GM12878 (cell line): Measurements from ENCODE around the gene GLP1R. TPM values are rescaled to one million over a fixed set of nuclear protein-coding genes. Genes with fewer than 3 reads are reported as not detected.

ENCODE experiments used
- ATAC-seq: fragments of 200-7000 bp; cut with Tn5 transposase; 3 replicates; pipeline ENCODE4 v1.9.1; 2020; ENCODE audit warnings: mild to moderate bottlenecking, moderate library complexity
- BruUV-seq: library from RNA; stranded (reverse); fragments of 400-500 nt; replicated peaks from 2 replicates; lab custom pipeline; 2021; lab: Mats Ljungman, UMichigan
- CTCF ChIA-PET: fragments of 300-600 bp; sonication (Branson Sonifier 250); formaldehyde crosslinking; extraction: SDS; loops from one replicate; lab custom pipeline; 2021; ENCODE audit warnings: inconsistent platforms; lab: Yijun Ruan, JAX
- POLR2A ChIA-PET: fragments of 350-600 bp; formaldehyde crosslinking; extraction: SDS; loops from one replicate; lab custom pipeline; 2021; ENCODE audit warnings: inconsistent platforms; lab: Charles Lee
- RAD21 ChIA-PET: fragments of 300-600 bp; sonication (Branson Sonifier 250); formaldehyde crosslinking; loops from one replicate; lab custom pipeline; 2023; ENCODE audit warnings: antibody characterized with exemption; ENCODE audit not compliant: unreplicated experiment; lab: Charles Lee
- SMC1A ChIA-PET: fragments of 300-600 bp; sonication (Branson Sonifier 250); formaldehyde crosslinking; loops from one replicate; lab custom pipeline; 2023; ENCODE audit not compliant: unreplicated experiment, uncharacterized antibody; lab: Charles Lee
- DNase-seq: peaks from one replicate; pipeline ENCODE4 v3.0.0-alpha.2; 2011; ENCODE audit warnings: low read depth, low spot score
- FAIRE-seq: peaks from 3 replicates; lab custom pipeline; 2011; peaks lifted over from hg19 to GRCh38; lab: Jason Lieb, UNC
- H2AFZ ChIP-seq: 2 replicates; pipeline ENCODE4 v1.6.0; 2011; ENCODE audit warnings: low read depth, low read length, control low read depth; ENCODE audit not compliant: control insufficient read depth
- H3K27ac ChIP-seq: 2 replicates; pipeline ENCODE4 v1.5.1; 2011; ENCODE audit warnings: control low read depth; ENCODE audit not compliant: control insufficient read depth, insufficient read depth
- H3K27me3 ChIP-seq, 2 experiments: replicated peaks in 1 of 2; 2 replicates each; pipeline versions ENCODE4 v1.6.0 to v1.6.1; 2011; ENCODE audit warnings: low read length in 1 of 2; ENCODE audit not compliant: control insufficient read depth in 2 of 2, insufficient read depth in 2 of 2
- H3K36me3 ChIP-seq, 2 experiments: 2 replicates each; pipeline ENCODE4 v1.5.1; 2011; ENCODE audit warnings: low read length in 1 of 2; ENCODE audit not compliant: control insufficient read depth in 2 of 2, insufficient read depth in 2 of 2
- H3K4me1 ChIP-seq: 2 replicates; pipeline ENCODE4 v1.6.1; 2011; ENCODE audit warnings: mild to moderate bottlenecking, low read length, moderate library complexity, mixed read lengths; ENCODE audit not compliant: control insufficient read depth, insufficient read depth
- H3K4me2 ChIP-seq: 2 replicates; pipeline ENCODE4 v1.6.0; 2011; ENCODE audit warnings: control low read depth; ENCODE audit not compliant: control insufficient read depth, insufficient read depth
- H3K4me3 ChIP-seq: fragments of 200-600 bp; sonication (generic); 2 replicates; pipeline ENCODE4 v1.5.1; 2016
- H3K79me2 ChIP-seq: 2 replicates; pipeline ENCODE4 v1.6.0; 2011; ENCODE audit warnings: low read length; ENCODE audit not compliant: control insufficient read depth, insufficient read depth
- H3K9ac ChIP-seq: 2 replicates; pipeline ENCODE4 v1.8.0; 2011; ENCODE audit warnings: low read length, control low read depth, mixed read lengths; ENCODE audit not compliant: control insufficient read depth, insufficient read depth
- H3K9me3 ChIP-seq: replicated peaks from 3 replicates; pipeline ENCODE4 v1.5.1; 2011; ENCODE audit warnings: mild to moderate bottlenecking, low read length; ENCODE audit not compliant: control insufficient read depth, insufficient read depth
- H4K20me1 ChIP-seq: 2 replicates; pipeline ENCODE4 v1.6.0; 2011; ENCODE audit not compliant: control insufficient read depth, insufficient read depth
- IKZF1 ChIP-seq: fragments of 450-650 bp; conservative IDR thresholded peaks from 2 replicates; pipeline ENCODE4 v1.6.1; 2017; ENCODE audit warnings: antibody characterized with exemption, mild to moderate bottlenecking
- KDM1A ChIP-seq: fragments of 200-600 bp; sonication (generic); IDR thresholded peaks from 2 replicates; pipeline ENCODE4 v1.6.1; 2016; ENCODE audit warnings: borderline replicate concordance
- NR2F1 ChIP-seq: fragments of 450-650 bp; conservative IDR thresholded peaks from 2 replicates; pipeline ENCODE4 v1.6.1; 2017; ENCODE audit warnings: mild to moderate bottlenecking
- NRF1 ChIP-seq: conservative IDR thresholded peaks from 2 replicates; pipeline ENCODE4 v1.6.1; 2011; ENCODE audit warnings: mild to moderate bottlenecking, low read depth, low read length, improper control_type of control experiment
- POLR2A ChIP-seq: IDR thresholded peaks from 2 replicates; pipeline ENCODE4 v1.6.1; 2011; ENCODE audit warnings: low read depth, mild to moderate bottlenecking, low read length
- SIX5 ChIP-seq: IDR thresholded peaks from 2 replicates; pipeline ENCODE4 v1.6.1; 2011; ENCODE audit warnings: mild to moderate bottlenecking, low read depth, low read length, moderate library complexity; ENCODE audit not compliant: severe bottlenecking
- SPI1 ChIP-seq: IDR thresholded peaks from 2 replicates; pipeline ENCODE4 v1.6.1; 2011; ENCODE audit warnings: low read depth, mild to moderate bottlenecking, low read length, moderate library complexity, borderline replicate concordance; ENCODE audit not compliant: insufficient read depth
- ZNF207 ChIP-seq: fragments of 450-650 bp; IDR thresholded peaks from 2 replicates; pipeline ENCODE4 v1.6.1; 2014; ENCODE audit warnings: antibody characterized with exemption, mild to moderate bottlenecking, borderline replicate concordance
- WGBS: methylation state at CpG from one replicate; pipeline ENCODE4 v1.1.6; 2016; ENCODE audit warnings: low lambda C conversion rate; ENCODE audit not compliant: insufficient replicate concordance, insufficient coverage; ENCODE audit errors: missing lambda C conversion rate; 5-methylcytosine and 5-hydroxymethylcytosine counted together
- in situ Hi-C: fragments of 300-500 bp; cut with MboI; formaldehyde crosslinking; loops from 9 replicates; pipeline ENCODE4 v1.14.3; 2018; ENCODE audit warnings: mixed read lengths
- intact Hi-C: fragments of 100-400 bp; cut with micrococcal nuclease; formaldehyde crosslinking; loops from one replicate; pipeline ENCODE4 v1.14.2; 2022; ENCODE audit not compliant: unreplicated experiment
- polyA plus RNA-seq, 11 experiments: library from polyadenylated mRNA; depleted of rRNA in 4 of 11; unstranded in 6 of 11; stranded (reverse) in 5 of 11; fragments of >200 nt; fragmentation: Nextera tagmentation in 4 of 11; fragmentation: Illumina TruSeq in 1 of 11; extraction: Ambion mirVana in 4 of 11; extraction: Trizol in 1 of 11; gene quantifications; 1 replicate in 1 of 11; 2 replicates in 10 of 11; pipeline versions ENCODE4 v1.2.1 to v1.2.3, GENCODE V29; 2011 to 2016; ENCODE audit warnings: inconsistent platforms in 2 of 11, missing spikeins in 2 of 11, low read depth in 1 of 11
- total RNA-seq, 4 experiments: library from RNA; depleted of rRNA in 3 of 4; stranded (reverse); fragments of >200 nt in 3 of 4; fragmentation: Illumina TruSeq in 1 of 4; extraction: Trizol in 1 of 4; gene quantifications; 2 replicates each; pipeline versions ENCODE4 v1.2.1 to v1.2.3, GENCODE V29; 2013 to 2021
- TF ChIP-seq, protein P1 (sequence below): fragments of 450-650 bp; IDR thresholded peaks from 2 replicates; pipeline ENCODE4 v1.6.1; 2017; ENCODE audit warnings: mild to moderate bottlenecking, low read depth, inconsistent platforms; ENCODE audit not compliant: poor library complexity, severe bottlenecking
- TF ChIP-seq, protein P2 (sequence below): fragments of 450-650 bp; IDR thresholded peaks from 2 replicates; pipeline ENCODE4 v1.6.1; 2017; ENCODE audit warnings: low read depth, mild to moderate bottlenecking, moderate library complexity
- TF ChIP-seq, protein P3 (sequence below): IDR thresholded peaks from 2 replicates; pipeline ENCODE4 v1.6.1; 2011; ENCODE audit warnings: mild to moderate bottlenecking, low read depth, low read length, moderate library complexity; ENCODE audit not compliant: insufficient replicate concordance
- TF ChIP-seq, protein P4 (sequence below): IDR thresholded peaks from 2 replicates; pipeline ENCODE4 v1.6.1; 2011; ENCODE audit warnings: borderline replicate concordance, low read depth, mild to moderate bottlenecking, moderate library complexity, low read length; ENCODE audit not compliant: insufficient read depth, poor library complexity, severe bottlenecking
- TF ChIP-seq, protein P5 (sequence below): fragments of 450-650 bp; IDR thresholded peaks from 2 replicates; pipeline ENCODE4 v1.6.1; 2017; ENCODE audit warnings: mild to moderate bottlenecking, moderate library complexity

Gene GLP1R
- total and polyA plus RNA-seq, 10 of the 15 experiments (the other 5 are each of a cell fraction or from before 2014, with no cell fraction given), result 0.01 TPM; not detected in 9

DNA sequence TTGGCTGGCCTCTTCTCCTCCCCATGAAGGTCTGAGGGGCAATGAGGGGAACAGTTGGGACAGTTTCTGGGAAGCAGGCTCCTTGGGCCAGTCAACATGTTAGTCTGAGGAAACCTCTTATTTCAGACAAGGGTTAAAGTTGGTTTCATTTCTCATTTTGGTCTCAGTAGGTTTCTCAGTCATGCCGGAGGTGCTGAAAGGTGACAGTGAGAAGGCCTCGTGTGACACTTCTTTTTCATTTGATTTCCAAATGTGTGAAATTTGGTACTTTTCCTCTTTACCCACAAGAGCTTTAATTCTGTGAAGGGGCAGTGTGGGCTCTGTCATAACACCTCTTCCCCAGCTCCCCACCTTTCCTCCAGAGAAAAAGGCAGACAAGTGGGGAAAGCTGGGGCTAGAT is 7.5 kb upstream of the GLP1R start:
- Histone ChIP-seq H3K4me1 (peaks cover 14% of the 10 kb centered on the region), H3K9me3 (no peaks in the 10 kb centered on the region; the same call in 2 of the 3 replicates), H3K9ac (no peak overlapping the region), H3K27ac (no peak overlapping the region), H3K79me2 (no peaks in the 10 kb centered on the region), H3K27me3 (peaks cover 1 to 4% of the 10 kb centered on the region in 2 experiments; a peak in 3 of 4 replicates), H2AFZ (no peak overlapping the region), H3K4me3 (no peak overlapping the region), H3K4me2 (peak overlapping the region; percentile 42; the same call in 1 of the 2 replicates), H3K36me3 (no peaks in the 10 kb centered on the region), H4K20me1 (no peaks in the 10 kb centered on the region; the same call in 1 of the 2 replicates)
- DNase-seq (peak; percentile 20), FAIRE-seq (peak; percentile 95), ATAC-seq (peak; percentile 75)
- SMC1A ChIA-PET, result interaction anchor here (2.7 kb wide), 1 partner anchor 11 kb away, joined by 8 read pairs; no protein-coding TSS in a partner anchor
- RAD21 ChIA-PET, result interaction anchor here (0.6 kb wide), 1 partner anchor 14 kb away, joined by 3 read pairs; no protein-coding TSS in a partner anchor
- POLR2A ChIA-PET, result no interaction called here
- 39% methylated on average over 2 of the region's 2 CpGs for WGBS
- intact Hi-C loops, result no loop called here
- CTCF ChIA-PET, result no interaction called here
- in situ Hi-C loops, result no loop called here
- BruUV-seq, result no TSS peak
- TF ChIP-seq SPI1, result peak; percentile 67
- TF ChIP-seq POLR2A, result no peak
- no peak for TF ChIP-seq ZNF207
- TF ChIP-seq, protein P1, sequence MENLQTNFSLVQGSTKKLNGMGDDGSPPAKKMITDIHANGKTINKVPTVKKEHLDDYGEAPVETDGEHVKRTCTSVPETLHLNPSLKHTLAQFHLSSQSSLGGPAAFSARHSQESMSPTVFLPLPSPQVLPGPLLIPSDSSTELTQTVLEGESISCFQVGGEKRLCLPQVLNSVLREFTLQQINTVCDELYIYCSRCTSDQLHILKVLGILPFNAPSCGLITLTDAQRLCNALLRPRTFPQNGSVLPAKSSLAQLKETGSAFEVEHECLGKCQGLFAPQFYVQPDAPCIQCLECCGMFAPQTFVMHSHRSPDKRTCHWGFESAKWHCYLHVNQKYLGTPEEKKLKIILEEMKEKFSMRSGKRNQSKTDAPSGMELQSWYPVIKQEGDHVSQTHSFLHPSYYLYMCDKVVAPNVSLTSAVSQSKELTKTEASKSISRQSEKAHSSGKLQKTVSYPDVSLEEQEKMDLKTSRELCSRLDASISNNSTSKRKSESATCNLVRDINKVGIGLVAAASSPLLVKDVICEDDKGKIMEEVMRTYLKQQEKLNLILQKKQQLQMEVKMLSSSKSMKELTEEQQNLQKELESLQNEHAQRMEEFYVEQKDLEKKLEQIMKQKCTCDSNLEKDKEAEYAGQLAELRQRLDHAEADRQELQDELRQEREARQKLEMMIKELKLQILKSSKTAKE, result no peak
- TF ChIP-seq, protein P2, sequence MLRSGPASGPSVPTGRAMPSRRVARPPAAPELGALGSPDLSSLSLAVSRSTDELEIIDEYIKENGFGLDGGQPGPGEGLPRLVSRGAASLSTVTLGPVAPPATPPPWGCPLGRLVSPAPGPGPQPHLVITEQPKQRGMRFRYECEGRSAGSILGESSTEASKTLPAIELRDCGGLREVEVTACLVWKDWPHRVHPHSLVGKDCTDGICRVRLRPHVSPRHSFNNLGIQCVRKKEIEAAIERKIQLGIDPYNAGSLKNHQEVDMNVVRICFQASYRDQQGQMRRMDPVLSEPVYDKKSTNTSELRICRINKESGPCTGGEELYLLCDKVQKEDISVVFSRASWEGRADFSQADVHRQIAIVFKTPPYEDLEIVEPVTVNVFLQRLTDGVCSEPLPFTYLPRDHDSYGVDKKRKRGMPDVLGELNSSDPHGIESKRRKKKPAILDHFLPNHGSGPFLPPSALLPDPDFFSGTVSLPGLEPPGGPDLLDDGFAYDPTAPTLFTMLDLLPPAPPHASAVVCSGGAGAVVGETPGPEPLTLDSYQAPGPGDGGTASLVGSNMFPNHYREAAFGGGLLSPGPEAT, result no peak
- no peak for TF ChIP-seq KDM1A
- TF ChIP-seq, protein P3, sequence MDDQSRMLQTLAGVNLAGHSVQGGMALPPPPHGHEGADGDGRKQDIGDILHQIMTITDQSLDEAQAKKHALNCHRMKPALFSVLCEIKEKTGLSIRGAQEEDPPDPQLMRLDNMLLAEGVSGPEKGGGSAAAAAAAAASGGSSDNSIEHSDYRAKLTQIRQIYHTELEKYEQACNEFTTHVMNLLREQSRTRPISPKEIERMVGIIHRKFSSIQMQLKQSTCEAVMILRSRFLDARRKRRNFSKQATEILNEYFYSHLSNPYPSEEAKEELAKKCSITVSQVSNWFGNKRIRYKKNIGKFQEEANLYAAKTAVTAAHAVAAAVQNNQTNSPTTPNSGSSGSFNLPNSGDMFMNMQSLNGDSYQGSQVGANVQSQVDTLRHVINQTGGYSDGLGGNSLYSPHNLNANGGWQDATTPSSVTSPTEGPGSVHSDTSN, result no peak
- peak; percentile 81 for TF ChIP-seq NR2F1
- TF ChIP-seq, protein P4, sequence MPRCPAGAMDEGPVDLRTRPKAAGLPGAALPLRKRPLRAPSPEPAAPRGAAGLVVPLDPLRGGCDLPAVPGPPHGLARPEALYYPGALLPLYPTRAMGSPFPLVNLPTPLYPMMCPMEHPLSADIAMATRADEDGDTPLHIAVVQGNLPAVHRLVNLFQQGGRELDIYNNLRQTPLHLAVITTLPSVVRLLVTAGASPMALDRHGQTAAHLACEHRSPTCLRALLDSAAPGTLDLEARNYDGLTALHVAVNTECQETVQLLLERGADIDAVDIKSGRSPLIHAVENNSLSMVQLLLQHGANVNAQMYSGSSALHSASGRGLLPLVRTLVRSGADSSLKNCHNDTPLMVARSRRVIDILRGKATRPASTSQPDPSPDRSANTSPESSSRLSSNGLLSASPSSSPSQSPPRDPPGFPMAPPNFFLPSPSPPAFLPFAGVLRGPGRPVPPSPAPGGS, result no peak
- TF ChIP-seq IKZF1, result 0 out of 2 replicates have a peak, but pooled peaks have one; percentile 14
- TF ChIP-seq NRF1, result no peak
- TF ChIP-seq, protein P5, sequence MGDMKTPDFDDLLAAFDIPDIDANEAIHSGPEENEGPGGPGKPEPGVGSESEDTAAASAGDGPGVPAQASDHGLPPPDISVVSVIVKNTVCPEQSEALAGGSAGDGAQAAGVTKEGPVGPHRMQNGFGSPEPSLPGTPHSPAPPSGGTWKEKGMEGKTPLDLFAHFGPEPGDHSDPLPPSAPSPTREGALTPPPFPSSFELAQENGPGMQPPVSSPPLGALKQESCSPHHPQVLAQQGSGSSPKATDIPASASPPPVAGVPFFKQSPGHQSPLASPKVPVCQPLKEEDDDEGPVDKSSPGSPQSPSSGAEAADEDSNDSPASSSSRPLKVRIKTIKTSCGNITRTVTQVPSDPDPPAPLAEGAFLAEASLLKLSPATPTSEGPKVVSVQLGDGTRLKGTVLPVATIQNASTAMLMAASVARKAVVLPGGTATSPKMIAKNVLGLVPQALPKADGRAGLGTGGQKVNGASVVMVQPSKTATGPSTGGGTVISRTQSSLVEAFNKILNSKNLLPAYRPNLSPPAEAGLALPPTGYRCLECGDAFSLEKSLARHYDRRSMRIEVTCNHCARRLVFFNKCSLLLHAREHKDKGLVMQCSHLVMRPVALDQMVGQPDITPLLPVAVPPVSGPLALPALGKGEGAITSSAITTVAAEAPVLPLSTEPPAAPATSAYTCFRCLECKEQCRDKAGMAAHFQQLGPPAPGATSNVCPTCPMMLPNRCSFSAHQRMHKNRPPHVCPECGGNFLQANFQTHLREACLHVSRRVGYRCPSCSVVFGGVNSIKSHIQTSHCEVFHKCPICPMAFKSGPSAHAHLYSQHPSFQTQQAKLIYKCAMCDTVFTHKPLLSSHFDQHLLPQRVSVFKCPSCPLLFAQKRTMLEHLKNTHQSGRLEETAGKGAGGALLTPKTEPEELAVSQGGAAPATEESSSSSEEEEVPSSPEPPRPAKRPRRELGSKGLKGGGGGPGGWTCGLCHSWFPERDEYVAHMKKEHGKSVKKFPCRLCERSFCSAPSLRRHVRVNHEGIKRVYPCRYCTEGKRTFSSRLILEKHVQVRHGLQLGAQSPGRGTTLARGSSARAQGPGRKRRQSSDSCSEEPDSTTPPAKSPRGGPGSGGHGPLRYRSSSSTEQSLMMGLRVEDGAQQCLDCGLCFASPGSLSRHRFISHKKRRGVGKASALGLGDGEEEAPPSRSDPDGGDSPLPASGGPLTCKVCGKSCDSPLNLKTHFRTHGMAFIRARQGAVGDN, result peak; percentile 41; the same call in 1 of the 2 replicates
- TF ChIP-seq SIX5, result no peak
